ENCODE data around the gene SMIM35.

Gene SMIM35

GRCh38 chr11:118109231-118109630 lies 22.5 kb upstream of the SMIM35 start:
- peak; percentile 27 for DNase-seq (ENCODE audit: low spot score)

GRCh38 chr11:118108513-118108912 lies 21.8 kb upstream of the SMIM35 start:
- no peak for DNase-seq (ENCODE audit: low spot score)

- DNase-seq (ENCODE audit: low spot score) = peak; percentile 22
These were observed 20.1 kb upstream of the SMIM35 start for GRCh38 chr11:118106789-118107335.

- no peak for DNase-seq (ENCODE audit: low spot score)
These were observed 19.0 kb upstream of the SMIM35 start for GRCh38 chr11:118105657-118106305.

GRCh38 chr11:118104491-118104890 lies 17.7 kb upstream of the SMIM35 start:
- no peak for DNase-seq (ENCODE audit: low spot score)

- DNase-seq (ENCODE audit: low spot score) = no peak
These were observed 16.0 kb upstream of the SMIM35 start for GRCh38 chr11:118102721-118103261.

- no peak for DNase-seq (ENCODE audit: low spot score)
These were observed 14.0 kb upstream of the SMIM35 start for GRCh38 chr11:118100691-118101232.

GRCh38 chr11:118099838-118100556 lies 13.2 kb upstream of the SMIM35 start:
- no peak for DNase-seq (ENCODE audit: low spot score)

- no peak for DNase-seq (ENCODE audit: low spot score)
These were observed 12.5 kb upstream of the SMIM35 start for GRCh38 chr11:118098996-118099837.

- DNase-seq (ENCODE audit: low spot score) = no peak
These were observed 9.2 kb upstream of the SMIM35 start for GRCh38 chr11:118095967-118096367.

- no peak for DNase-seq (ENCODE audit: low spot score)
These were observed 8.7 kb upstream of the SMIM35 start for GRCh38 chr11:118095493-118095892.

- DNase-seq (ENCODE audit: low spot score) = no peak
These were observed 6.3 kb upstream of the SMIM35 start for GRCh38 chr11:118092907-118093571.

- no peak for DNase-seq (ENCODE audit: low spot score)
These were observed 4.9 kb upstream of the SMIM35 start for GRCh38 chr11:118091690-118092089.

GRCh38 chr11:118090545-118091162 lies 3.9 kb upstream of the SMIM35 start:
- DNase-seq (ENCODE audit: low spot score) = no peak

GRCh38 chr11:118088531-118088930 lies 1.8 kb upstream of the SMIM35 start:
- DNase-seq (ENCODE audit: low spot score) = no peak

GRCh38 chr11:118087931-118088330 lies 1.2 kb upstream of the SMIM35 start:
- no peak for DNase-seq (ENCODE audit: low spot score)

GRCh38 chr11:118084656-118085055 lies 2.1 kb downstream of the SMIM35 start:
- no peak for DNase-seq (ENCODE audit: low spot score)

- DNase-seq (ENCODE audit: low spot score) = no peak
These were observed 2.5 kb downstream of the SMIM35 start for GRCh38 chr11:118084247-118084646.

GRCh38 chr11:118082880-118083552 lies 3.7 kb downstream of the SMIM35 start:
- DNase-seq (ENCODE audit: low spot score) = no peak

- DNase-seq (ENCODE audit: low spot score) = no peak
These were observed 5.4 kb downstream of the SMIM35 start for GRCh38 chr11:118081241-118081958.

Measured in AG08396 (cell line).